Activated CD8-positive, alpha-beta memory T cell treated with anti-CD3 and anti-CD28 coated beads for 36 hours (primary cell): ENCODE results near the gene ABCC1. TPM values are rescaled to one million over a fixed set of nuclear protein-coding genes. Genes with fewer than 3 reads are reported as not detected.
"Not testable (repeated sequence)": the region's sequence is repeated elsewhere in the genome, so short reads cannot be mapped to it uniquely, and the experiment has no call there.

ENCODE experiments used
- CTCF ChIA-PET: fragments of 350-600 bp; sonication (Branson Sonifier 250); formaldehyde crosslinking; loops from one replicate; lab custom pipeline; 2021; ENCODE audit warnings: antibody characterized with exemption; lab: Charles Lee
- POLR2A ChIA-PET: fragments of 350-600 bp; sonication (Branson Sonifier 250); formaldehyde crosslinking; loops from one replicate; lab custom pipeline; 2021; ENCODE audit warnings: antibody characterized with exemption; lab: Charles Lee
- total RNA-seq, 2 experiments: library from RNA; stranded (reverse); gene quantifications; one replicate each; pipeline ENCODE4 v1.2.3, GENCODE V29; 2021

The ABCC1 gene
- total RNA-seq, 2 experiments from 2014 or later, result 70.6 to 73.5 TPM

DNA sequence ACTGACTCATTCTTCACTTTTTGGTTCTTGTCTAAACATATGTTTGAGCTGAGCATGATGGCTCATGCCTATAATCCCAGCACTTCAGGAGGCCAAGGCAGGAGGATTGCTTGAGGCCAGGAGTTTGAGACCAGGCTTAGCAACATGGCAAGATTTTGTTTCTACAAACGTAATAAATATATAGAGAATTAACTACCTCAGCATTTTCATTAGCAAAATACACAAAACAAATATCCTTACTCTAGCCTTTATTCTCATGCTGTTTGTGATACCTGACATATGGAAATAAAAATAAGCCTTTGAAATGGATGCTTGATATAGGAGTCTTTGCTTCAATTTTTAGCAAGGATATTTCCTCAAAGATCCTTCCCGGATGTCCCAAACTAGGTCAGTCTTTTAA, 132.8 kb downstream of the ABCC1 start:
- ChIA-PET POLR2A (no interaction called here), CTCF (no interaction called here)

DNA sequence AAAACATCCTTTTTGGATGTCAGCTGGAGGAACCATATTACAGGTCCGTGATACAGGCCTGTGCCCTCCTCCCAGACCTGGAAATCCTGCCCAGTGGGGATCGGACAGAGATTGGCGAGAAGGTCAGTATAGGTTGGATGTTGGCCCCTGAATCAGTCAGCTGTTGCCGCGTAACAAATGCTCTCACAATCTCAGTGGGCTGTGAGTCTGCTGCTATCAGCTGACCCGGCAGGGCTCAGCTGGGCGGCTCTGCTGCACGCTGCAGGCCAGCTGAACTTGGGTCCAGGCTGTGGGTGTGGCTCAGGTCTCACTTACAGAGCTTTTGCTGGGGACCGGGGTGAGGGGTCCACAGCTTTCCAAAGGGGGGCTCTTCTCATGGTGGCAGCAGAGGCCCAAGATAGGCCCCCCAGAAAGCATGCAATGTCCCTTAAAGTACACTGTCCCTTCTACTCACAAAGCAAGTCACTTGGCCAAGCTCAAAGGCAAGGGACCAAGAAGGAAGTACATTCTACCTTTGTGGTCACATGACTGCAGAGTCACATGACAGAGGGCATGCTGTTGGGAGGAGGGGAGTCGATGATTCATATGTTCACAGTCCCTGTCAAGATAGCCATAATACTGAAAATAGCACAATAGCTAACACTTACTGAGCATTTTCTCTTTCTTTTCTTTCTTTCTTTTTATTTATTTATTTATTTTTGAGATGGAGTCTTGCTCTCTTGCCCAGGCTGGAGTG, 134.2 kb downstream of the ABCC1 start:
- ChIA-PET CTCF (no interaction called here), POLR2A (no interaction called here)

DNA sequence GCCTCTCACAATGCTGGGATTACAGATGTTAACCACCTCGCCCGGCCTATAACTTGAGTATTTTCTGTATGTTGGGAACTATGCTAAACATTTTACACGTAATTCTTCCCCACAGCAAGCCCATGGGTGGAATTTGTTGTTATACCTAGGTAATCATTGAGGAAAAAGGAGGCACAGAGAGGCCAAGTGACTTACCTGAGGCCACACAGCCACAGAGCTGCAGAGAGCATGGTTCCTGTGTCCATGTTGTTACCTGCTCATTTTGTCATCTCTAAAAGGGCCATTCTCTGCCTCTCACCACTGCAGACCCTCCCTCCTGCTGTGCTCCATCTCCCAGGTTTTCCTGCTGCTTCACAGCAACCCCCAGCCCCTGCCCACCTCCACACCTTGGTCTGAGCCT, 135.5 kb downstream of the ABCC1 start:
- ChIA-PET CTCF (no interaction called here), POLR2A (interaction anchor here (0.6 kb wide), 1 partner anchor 271 kb away, joined by 3 read pairs; no protein-coding TSS in a partner anchor)

DNA sequence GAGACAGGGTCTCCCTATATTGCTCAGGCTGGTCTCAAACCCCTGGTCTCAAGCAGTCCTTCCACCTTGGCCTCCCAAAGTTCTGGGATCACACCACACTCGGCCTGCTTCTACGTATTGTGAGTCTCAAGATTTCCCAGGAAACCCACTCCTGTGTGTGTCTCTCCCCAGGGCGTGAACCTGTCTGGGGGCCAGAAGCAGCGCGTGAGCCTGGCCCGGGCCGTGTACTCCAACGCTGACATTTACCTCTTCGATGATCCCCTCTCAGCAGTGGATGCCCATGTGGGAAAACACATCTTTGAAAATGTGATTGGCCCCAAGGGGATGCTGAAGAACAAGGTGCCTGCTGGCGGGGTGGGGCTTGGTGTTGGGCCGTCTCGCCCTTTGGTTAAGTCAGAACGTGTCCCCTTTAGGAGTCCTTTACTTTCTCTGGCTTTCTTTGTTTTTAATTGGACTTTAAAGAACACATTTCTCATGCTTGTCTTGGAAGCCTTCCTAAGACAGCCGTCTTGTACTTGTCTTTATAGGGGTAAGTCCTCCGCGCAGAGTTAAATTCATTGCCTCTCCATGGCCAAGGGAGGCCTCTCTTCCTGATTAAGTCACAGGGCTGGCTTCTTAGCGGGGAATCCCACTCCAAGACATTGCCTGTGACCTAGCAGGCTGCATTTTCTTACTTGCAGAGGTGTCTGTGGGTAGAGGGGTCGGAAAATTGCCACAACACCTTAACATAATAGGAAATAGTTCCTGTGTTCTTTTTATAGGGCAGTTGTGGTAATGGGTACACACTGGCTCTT, 137.4 kb downstream of the ABCC1 start:
- CTCF ChIA-PET, result no interaction called here
- POLR2A ChIA-PET, result no interaction called here

DNA sequence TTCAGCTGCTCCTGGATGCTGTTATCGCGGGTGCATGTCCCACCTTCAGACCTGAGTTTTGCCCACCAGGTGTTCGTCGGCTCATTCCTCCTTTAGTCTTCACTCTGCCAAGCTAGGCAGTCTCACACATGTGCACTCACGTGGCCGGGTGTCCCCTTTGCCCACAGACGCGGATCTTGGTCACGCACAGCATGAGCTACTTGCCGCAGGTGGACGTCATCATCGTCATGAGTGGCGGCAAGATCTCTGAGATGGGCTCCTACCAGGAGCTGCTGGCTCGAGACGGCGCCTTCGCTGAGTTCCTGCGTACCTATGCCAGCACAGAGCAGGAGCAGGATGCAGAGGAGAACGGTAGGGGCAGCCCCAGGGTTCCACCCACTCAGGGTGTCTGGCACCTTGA, 140.8 kb downstream of the ABCC1 start:
- ChIA-PET POLR2A (no interaction called here), CTCF (no interaction called here)

DNA sequence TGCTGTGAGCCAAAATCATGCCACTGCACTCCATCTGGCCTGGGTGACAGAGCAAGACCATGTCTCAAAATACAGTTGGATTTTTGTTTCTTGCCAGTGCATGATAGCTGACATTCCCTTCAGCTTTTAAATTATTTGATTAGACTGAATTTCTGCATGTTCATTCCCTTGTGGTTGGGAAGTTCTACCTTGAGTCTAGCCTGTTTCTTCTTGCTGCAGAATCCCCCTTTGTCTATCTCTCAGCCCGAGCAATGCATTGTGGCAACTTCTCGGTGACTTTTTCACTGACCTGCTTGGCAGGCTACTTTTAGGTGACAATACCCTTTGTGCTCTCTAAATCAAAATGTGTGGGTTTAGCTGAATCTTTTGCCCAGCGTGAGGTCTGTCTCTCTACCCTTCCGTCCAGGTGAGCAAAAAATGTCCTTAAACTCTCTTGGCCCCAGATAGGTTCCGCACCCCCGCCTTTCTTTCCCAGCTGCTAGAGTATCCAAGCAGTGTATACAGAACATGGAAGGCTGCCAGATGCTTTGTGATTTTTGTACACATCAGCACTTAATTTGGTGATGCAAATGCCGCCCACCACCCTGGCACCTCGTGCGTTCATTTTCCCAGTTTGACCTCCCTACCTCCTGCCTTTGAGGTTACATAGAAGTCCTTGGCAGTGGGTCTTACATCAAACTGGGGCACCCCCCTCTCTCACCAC, 143.7 kb downstream of the ABCC1 start:
- CTCF ChIA-PET, result interaction anchor here (0.7 to 1.1 kb wide), 2 partner anchors 21 to 310 kb away, joined by 3 read pairs; no protein-coding TSS in a partner anchor

DNA sequence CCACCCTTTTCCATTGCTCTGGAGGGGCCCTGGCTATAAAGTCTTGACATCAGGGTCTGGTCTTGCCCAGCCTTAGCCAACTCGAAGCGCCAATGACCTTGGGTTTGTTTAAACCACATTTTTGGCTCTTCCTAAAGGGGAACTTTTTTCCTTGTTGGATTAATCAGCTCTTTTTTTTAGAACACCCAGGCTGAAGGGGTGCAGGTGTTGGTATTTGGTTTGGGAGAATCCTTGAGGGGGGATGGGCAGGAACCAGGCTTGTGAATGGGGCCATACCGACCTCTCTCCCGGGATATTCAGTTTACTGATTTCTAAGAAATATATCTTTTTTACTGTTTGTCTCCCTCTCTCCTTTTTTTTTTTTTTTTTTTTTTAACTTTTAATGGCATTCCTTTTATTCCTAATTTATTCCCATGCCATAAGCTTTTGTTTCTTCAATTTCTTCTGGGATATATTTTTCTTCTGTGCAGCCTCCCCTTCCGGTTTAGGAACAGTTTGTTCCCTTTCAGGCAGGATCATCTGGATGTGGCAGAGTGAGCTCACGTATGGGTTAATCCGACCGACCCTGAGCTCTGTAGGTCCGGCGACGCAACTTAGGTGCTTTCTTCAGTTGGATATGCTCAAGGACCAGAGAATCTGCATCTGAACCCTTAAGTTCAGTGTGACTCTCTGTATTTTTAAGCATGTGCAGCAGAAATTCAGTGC, 144.4 kb downstream of the ABCC1 start:
- CTCF ChIA-PET, result interaction anchor here (0.7 kb wide), 1 partner anchor 311 kb away, joined by 3 read pairs; no protein-coding TSS in a partner anchor
- POLR2A ChIA-PET, result interaction anchor here (0.7 kb wide), 1 partner anchor 144 kb away, joined by 3 read pairs; no protein-coding TSS in a partner anchor

More for the DNA sequence above, 143.7 kb downstream of the ABCC1 start:
- POLR2A ChIA-PET, result no interaction called here

DNA sequence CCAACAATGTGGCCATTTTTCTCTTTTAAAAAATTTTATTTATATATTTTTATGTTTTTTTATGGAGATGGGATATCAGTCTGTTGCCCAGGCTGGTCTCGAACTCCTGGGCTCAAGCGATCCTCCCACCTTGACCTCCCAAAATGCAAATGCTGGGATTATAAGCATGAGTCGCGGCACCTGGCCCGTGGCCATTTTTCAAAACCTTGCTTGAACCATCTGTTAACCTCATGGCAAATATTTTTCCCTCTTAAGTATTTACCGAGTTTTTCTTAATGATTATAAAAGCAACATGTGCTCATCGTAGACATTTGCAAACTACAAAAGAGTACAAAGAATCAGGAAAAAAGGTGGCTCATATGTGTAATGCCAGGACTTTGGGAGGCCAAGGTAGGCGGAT, 146.2 kb downstream of the ABCC1 start:
- ChIA-PET POLR2A (no interaction called here), CTCF (no interaction called here)

DNA sequence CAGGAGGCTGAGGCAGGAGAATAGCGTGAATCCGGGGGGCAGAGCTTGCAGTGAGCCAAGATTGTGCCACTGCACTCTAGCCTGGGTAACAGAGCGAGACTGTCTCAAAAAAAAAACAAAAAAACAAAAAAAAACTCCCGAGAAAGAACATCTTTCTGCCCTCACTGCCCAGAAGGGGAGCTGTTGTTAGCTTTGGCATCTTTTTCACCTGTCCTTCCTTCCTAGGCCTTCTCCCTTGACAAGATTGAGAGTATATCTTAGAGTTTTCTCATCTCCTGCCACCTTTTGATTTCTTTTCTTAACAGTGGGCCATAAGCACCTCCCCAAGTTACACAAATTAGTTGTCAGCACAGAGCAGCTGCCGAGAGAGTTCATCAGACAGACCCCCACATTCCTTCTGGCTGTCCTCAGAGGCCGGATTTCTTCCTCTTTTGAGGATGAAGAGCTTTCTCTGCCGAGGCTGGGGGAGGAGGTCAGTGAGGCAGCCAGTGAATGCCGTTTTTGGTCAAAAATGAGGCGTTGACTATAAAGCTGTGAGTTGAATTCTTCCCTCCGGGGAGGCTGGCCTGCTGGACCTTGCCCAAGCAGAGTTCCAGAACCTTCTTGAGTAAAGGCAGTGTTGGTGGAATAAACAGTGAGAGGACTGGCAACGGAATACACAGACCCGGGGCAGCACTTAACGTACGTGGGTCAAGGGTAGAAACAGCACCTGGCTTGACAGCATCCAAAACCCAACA, 146.9 kb downstream of the ABCC1 start:
- ChIA-PET POLR2A (interaction anchor here (0.7 kb wide), 1 partner anchor 42 kb away, joined by 3 read pairs; no protein-coding TSS in a partner anchor), CTCF (interaction anchor here (1.6 kb wide), 1 partner anchor 12 kb away, joined by 3 read pairs; no protein-coding TSS in a partner anchor)

DNA sequence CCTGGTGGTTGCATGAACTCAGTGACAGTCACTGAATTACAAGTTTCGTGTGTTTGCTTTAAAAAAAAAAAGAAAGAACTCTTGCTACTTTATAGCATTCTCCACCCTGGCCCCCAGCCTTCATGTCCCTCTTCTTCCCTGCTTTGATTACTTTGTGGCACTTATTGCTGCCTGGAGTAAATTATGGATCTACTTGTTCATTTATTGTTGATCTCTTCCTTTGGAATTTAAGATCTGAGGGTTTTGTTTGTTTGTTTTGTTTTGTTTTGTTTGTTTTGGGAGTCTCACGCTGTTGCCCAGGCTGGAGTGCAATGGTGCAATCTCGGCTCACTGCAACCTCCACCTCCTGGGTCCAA, 147.4 kb downstream of the ABCC1 start:
- POLR2A ChIA-PET, result no interaction called here
- CTCF ChIA-PET, result interaction anchor here (1.6 kb wide), 1 partner anchor 12 kb away, joined by 3 read pairs; no protein-coding TSS in a partner anchor

DNA sequence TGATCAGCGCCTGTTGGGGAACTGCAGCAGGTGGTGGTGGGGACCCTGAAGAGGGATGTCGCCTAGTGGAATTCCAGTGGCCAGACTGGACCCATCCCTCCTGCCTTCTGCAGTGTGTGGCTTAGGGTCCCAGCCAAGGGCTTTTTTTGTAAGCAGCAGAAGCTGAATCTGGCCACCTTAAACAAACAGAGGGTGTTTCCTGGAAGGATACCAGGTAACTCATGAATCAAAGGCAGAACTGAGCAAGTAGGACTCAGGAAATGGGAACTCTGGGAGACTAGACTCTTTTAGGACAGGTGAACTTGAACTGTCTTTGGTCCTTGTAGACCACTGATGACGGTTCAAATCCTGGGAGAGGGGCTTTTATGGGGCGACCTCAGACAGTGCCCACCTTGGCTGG, 149.9 kb downstream of the ABCC1 start:
- CTCF ChIA-PET, result no interaction called here
- POLR2A ChIA-PET, result interaction anchor here (0.6 kb wide), 1 partner anchor 1495 kb away, joined by 3 read pairs; no protein-coding TSS in a partner anchor

DNA sequence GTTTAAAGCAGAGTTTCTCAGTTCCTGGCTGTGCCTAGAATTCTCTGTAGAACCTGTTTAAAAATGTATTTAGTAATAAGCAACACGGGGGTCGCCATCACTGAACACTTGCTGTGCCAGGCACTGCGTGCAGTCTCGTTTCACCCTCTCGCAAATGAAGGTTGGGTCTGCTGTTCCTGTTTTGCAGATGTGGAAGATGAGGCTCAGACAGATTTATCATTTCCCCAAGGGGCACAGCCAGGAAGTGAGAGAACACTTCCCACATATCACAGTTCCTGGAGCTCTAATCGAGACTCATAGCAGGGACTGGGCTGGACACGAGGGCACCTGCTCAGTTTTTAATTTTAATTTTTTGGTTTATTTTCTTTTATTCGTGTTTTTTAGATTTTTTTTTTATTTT, 151.2 kb downstream of the ABCC1 start:
- ChIA-PET CTCF (no interaction called here), POLR2A (interaction anchor here (0.5 kb wide), 1 partner anchor 447 kb away, joined by 8 read pairs; no protein-coding TSS in a partner anchor)

DNA sequence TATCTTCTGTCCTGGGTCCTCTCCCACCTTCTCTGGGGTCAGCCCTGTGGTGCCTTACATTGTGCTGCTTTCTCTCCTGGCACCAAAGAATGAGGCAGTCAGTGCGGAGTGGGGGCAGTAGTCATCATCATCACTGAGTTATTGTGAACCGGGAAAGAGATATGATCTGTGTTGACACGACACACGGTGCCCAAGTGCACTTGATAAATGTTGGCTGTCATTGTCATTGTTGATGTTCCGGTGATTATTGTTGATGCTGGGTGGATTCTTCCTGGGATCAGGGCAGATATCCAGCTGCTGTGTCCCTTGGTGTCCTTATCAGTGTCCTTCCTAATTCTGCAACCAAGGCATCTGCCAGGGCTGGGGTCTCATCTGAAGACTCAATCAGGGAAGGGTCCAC, 152.2 kb downstream of the ABCC1 start:
- ChIA-PET CTCF (no interaction called here), POLR2A (no interaction called here)

DNA sequence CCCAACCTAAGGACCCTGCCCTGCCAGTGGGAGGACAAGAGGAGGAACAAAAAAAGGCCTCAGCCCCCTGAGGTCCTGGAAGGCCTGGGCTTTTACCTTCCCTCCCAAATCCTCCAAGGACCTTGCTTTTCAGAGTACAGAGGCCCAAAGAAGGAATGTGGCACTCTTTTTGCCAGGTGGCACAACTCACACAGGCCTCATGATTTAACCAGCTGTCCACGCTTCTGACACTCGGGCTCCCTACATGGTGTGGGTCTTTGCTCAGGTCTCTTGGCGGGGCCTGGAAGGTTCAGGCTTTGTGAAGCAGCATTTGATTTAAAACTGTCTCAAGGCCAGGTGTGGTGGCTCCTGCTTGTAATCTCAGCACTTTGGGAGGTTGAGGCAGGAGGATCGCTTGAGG, 153.3 kb downstream of the ABCC1 start:
- POLR2A ChIA-PET, result no interaction called here
- CTCF ChIA-PET, result no interaction called here

DNA sequence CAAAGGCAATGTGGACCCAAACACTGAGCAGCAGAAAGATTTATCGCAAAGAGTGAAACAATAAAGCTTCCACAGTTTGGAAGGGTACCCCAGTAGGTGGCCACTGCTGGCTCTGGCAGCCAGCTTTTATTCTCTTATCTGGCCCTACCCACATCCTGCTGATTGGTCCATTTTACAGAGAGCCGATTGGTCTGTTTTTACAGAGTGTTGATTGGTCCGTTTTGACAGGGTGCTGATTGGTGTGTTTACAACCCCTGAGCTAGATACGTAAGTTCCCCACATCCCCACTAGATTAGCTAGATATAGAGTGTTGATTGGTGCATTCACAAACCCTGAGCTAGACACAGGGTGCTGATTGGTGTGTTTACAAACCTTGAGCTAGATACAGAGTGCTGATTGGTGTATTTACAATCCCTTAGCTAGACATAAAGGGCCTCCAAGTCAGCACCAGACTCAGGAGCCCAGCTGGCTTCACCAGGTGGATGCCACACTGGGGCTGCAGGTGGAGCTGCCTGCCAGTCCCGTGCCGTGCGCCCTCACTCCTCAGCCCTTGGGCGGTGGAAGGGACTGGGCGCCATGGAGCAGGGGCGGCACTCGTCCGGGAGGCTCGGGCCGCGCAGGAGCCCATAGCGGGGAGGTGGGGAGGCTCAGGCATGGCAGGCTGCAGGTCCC, 154.9 kb downstream of the ABCC1 start:
- POLR2A ChIA-PET, result interaction anchor here (0.5 kb wide), 1 partner anchor 434 kb away, joined by 4 read pairs; no protein-coding TSS in a partner anchor

DNA sequence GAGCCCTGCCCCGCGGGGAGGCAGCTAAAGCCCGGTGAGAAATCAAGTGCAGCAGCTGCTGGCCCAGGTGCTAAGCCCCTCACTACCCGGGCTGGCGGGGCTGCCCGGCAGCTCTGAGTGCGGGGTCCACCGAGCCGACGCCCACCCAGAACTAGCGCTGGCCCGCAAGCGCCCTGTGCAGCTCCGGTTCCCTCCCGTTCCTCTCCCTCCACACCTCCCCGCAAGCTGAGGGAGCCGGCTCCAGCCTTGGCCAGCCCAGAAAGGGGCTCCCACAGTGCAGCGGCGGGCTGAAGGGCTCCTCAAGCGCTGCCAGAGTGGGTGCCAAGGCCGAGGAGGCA, 155.4 kb downstream of the ABCC1 start:
- POLR2A ChIA-PET, CTCF ChIA-PET: not testable (repeated sequence)

More for the DNA sequence above, 154.9 kb downstream of the ABCC1 start:
- CTCF ChIA-PET, result not testable (repeated sequence)

DNA sequence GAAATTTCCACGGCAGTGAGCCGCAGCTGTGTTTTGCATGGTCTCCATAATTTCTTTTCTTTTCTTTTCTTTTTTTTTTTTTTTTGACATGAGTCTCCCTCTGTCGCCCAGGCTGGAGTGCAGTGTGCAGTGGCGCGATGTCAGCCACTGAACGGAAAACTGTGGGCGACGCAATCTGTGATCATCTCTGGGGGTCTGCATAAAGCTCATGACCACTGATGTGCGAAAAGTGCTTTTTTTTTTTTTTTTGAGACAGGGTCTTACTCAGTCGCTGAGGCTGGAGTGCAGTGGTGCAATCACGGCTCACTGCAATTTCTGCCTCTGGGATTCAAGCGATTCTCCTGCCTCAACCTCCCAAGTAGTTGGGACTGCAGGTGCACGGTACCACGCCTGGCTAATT, 156.2 kb downstream of the ABCC1 start:
- ChIA-PET POLR2A (no interaction called here), CTCF (interaction anchor here (0.7 kb wide), 1 partner anchor 80 kb away, joined by 3 read pairs; no protein-coding TSS in a partner anchor)

DNA sequence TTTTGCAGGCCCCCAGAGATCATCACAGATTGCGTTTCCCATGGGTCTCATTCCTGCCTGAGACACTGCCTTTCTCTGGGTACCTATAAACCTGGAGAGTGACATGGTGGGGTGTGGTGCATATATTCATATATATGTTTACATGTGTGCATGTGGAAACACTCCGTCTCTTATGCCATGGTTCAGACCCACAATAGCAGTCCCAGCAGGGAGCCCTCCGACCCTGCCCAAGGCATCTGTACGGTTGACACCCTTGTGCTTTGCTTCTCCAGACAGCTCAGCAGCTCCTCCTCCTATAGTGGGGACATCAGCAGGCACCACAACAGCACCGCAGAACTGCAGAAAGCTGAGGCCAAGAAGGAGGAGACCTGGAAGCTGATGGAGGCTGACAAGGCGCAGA, 157.1 kb downstream of the ABCC1 start:
- ChIA-PET CTCF (interaction anchor here (0.7 kb wide), 1 partner anchor 80 kb away, joined by 3 read pairs; no protein-coding TSS in a partner anchor), POLR2A (no interaction called here)
